GM19328 (cell line): Measurements from ENCODE around the gene SORBS2.

Experiments used
- ATAC-seq: cut with Tn5 transposase; IDR thresholded peaks from one replicate; pipeline ENCODE4 v1.9.1; 2021; ENCODE audit warnings: mild to moderate bottlenecking, moderate library complexity; ENCODE audit not compliant: unreplicated experiment

SORBS2 gene

DNA sequence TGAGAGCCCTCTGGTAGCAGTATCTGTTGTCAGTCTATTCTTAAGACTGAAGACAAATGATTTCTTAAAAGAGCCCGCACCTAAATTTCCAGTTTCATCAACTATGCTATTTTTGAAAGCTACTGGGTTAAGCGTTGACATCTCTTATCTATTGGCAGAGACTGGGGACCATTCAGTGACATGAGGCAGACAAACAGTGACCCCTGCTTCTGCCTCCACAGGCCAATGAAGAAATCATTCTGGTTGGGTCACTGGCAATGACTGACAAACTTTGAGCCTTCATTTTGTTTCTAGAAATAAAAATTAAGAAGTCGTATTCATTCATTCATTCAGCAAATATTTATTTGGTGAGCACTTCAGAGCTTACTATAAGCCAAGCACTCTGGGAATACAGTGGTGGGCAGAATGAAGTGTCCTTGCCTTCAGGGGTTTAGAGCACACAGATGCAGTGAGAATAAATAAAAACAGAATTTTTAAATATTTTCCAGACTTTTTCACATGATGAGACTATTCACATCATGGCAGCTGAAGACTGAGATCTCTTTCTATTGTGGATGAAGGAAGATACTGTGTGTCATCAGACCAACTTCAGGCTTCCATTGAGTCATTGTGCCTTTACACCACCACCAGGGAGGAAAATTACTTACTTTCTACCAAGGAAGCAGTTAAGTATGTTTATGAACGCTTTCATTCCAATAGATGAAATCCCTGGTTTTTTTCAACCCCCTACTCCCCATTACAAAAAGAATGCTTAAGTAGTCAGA is 36.0 kb downstream of the SORBS2 start:
- no peak for ATAC-seq

DNA sequence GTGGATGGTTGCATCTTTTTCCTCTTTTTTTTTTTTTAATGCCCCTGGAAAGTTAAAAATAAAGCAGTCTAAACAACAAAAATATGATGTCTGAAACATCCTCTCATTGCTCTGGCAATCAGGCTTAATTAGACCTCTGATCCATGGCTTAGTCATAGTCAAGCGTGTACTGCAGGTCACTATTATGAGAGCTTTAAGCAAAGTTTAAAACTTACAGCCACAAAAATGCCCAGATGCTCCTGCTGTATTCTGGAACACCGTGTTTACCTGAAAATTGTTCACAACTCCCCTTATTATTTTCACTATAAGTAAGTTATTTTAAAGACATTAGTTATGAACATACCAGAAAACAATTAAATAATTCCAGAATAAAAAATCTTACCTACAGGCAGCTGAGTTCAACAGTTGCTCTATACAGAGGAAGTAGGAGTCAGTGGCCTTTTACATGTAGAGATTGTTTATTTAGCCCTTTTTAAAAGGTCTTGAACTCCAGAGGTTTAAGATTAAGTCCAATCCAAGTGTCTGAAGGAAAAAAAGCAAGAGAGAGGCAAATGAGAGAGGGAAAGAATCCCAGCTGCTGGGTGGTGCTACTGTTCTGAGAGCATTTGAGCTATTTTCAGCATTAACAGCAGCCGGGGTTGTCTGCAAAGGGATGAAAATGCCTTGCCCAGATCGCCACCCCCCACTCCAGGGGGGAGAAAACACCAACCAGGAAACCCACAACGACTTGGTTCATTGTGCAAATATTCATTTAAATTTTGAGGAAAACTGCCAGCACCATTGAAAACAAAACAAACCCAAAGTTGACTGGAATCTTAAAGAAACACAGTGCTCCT is 36.9 kb downstream of the SORBS2 start:
- no peak for ATAC-seq

DNA sequence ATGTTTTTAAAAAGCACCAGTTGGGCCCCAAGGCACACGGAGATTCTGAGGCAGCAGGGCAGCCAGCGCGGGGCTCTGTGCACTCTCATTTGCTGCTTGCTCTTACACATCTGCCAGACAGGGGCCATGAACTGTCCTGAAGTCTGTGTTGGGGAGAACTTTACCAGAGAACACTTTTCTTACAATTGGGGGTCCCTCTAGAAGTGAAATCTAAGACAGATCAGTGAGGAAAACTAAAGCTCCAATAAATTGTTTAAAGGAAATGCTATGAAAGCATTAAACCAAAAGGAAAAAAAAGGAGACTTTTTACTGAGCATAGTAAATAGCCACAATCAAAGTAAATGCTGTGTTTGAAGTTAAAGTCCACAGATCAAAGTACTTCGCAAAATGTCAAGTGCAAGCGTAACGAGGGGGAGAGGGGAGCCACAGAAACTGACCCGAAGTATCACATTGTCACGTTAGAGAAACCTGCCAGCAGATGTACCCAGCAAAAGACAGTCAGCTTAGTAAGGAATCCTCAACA is 37.8 kb downstream of the SORBS2 start:
- no peak for ATAC-seq

- ATAC-seq: no peak
These were observed 38.6 kb downstream of the SORBS2 start for GRCh38 chr4:185773419-185773818.

- ATAC-seq: no peak
These were observed 39.5 kb downstream of the SORBS2 start for GRCh38 chr4:185772391-185773093.

DNA sequence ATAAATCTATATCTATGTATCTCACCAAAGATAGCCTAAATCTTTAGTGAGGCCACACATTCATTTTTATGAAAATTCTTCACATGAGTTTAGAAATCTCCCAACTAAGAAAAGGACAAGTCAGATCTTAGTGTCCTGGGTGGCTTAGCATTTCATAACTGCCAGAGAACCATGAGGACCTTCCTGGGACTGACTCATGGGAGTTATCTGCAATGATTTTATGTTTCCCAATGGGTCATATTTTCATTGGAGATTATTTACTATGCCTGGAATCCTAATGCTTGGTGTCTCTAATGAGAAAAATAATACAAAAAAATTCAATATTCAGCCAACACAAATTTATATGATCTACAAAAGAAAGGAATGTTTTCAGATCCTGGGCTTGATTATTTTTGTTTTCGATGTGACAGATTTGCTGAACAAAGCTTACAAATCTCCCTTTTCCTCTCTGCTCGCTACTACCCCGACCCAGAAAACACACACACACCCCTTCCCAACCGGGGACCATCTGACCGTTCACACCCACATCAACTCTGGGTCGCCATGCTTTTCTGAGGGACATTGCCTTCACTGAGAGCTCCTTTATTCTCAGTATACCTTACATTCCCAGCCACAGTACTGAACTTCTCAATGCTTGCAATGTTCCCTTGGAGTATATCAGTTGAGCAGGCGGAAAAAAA is 40.1 kb downstream of the SORBS2 start:
- ATAC-seq: no peak

DNA sequence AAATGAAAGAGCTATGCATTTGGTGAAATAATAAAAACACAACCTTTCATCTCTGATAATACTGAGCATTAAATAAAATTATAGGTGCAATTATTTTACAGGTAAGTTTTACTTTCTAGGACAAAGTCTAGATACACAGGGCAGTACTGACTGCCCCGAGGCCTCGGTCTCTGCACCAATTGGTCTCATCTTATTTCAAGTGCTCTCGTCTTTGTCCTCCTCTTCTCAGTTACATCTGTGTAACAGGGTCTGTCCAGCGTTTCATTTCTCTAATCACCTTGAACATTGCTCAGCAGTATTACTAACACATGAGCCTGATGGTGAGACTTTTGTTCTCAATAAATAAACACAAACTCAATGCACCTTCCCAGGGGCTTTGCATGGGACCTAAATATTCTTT is 44.5 kb downstream of the SORBS2 start:
- ATAC-seq: no peak

- ATAC-seq: no peak
These were observed 47.1 kb downstream of the SORBS2 start for GRCh38 chr4:185764876-185765275.

DNA sequence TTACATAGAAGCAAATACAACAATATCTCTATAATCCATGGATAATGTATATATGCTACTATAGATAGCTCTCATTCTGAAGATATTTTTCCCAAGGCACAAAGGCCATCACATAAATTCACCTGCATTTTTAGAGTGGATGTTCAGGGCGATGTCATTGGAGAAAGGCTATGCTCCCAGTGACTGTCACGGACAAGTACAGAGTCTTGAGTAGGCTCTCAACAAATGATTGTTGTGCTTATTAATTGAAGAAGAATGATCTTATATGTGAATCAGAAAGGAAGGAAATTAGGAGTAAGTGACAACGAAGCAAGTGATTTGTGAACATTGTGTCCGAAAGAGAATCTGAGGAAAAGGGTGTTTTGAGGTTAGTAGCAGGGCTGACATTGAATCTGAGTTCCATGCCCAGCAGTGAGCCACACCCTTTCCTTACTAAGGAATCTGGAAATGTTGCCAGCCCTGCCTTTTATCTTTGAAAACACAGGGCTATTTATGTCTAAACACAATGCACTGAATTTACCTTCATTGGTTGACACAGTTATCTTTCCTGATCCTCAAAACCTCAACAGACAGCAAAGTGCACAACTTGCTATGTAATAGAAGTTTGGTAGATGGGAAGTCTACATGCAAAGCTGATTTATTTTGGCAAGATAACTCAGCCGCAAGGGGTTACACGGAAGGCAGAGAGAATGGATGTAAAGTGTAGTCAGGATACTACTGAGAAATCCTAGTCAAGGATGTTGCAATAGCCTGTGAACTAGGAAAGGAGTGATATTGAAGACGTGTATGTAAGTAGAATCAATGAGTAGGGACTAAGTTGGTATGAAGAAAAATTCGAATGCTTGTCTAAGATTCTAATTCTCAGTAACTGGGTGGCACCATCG is 50.4 kb downstream of the SORBS2 start:
- ATAC-seq: no peak

GRCh38 chr4:185758807-185759206 is 53.2 kb downstream of the SORBS2 start:
- ATAC-seq: no peak

- no peak for ATAC-seq
These were observed 56.5 kb downstream of the SORBS2 start for GRCh38 chr4:185755451-185755850.

DNA sequence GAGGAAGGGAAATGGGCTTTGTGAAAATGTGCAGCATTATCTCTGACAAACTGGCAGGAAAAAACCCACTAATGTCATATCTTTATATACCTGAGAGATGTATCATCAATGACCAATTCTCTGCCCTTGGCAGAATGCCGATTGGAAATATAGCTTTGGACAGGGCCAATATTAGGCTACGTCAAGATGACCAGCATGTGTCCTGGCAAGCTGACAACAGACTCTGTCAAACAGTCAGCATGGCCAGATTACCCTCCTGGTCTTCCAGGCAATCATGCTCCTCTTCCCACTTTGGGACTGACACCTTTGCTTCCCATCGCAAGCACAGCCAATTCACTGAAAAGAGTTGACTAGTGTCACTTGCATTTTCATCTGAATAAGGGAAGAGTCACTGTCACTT is 57.0 kb downstream of the SORBS2 start:
- ATAC-seq: no peak

- no peak for ATAC-seq
These were observed 59.1 kb downstream of the SORBS2 start for GRCh38 chr4:185752872-185753271.

- no peak for ATAC-seq
These were observed 62.1 kb downstream of the SORBS2 start for GRCh38 chr4:185749858-185750257.

DNA sequence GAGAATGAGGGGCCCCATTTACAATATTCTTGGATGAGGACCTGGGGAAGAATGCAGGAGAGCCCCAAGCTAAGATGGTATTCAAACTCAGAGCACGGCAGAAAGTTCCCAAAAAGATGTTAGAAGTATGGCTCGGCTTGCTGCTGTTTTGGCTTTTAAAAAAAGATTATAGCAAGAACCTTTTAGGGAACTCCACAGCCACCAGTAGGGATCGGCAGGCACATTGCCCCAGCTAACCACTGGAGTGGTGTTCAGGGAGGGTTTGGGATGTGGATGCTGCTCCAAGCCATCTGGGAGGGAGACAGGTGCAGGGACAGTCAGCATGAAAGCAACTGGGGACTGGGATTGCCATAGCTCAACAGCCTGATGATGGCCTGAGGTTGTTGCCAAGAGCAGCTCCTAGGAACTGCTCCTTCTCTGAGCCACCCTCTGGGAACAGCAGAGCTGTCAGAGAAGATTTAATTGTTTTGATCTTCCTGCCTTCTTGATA is 63.0 kb downstream of the SORBS2 start:
- ATAC-seq: no peak

GRCh38 chr4:185745891-185746290 is 66.1 kb downstream of the SORBS2 start:
- no peak for ATAC-seq

DNA sequence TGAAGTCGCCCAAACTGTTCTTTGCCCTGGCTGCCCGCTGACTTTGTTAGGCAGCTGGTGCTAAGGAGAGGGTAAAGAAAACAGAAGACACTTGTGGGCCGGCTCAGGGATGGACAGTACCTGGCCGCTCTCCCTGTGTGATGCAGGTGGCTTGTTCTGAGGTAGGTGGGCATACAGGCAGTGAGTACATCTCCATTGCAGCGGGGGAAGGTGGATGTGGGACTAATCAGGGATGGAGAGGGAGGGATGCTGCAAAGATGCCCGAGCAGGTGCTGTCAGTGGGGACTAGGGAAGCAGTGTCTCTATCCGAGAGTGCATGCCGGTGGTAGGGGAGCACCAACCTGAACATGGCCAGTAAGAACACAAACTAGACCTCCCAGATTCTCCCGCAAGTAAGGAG is 67.0 kb downstream of the SORBS2 start:
- ATAC-seq: no peak

DNA sequence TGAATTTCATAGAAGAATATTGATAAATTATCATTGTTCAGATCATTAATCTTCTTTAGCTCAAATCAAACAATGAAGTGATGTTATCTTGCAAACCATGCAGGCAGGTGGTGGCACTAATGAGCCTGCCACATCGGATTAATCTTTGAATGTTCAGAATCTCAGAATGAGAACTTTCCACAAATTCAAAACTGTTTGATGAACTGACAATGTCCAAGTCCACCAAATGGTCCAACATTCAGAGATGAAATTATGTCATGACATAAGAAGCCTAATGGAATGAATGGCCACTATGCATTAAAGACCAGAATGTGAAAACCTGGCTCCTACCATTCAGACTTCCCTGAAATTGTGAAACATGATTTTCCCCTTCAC is 67.5 kb downstream of the SORBS2 start:
- no peak for ATAC-seq

- ATAC-seq: no peak
These were observed 68.1 kb downstream of the SORBS2 start for GRCh38 chr4:185743722-185744487.
